ENCODE data around the gene GPATCH8. TPM values are rescaled to one million over a fixed set of nuclear protein-coding genes. Genes with fewer than 3 reads are reported as not detected.
A peak's percentile ranks its signal among the peaks of the same experiment; 100 is the strongest.

Gene GPATCH8
- total RNA-seq, 1 experiment from 2014 or later: 51.5 TPM

- no peak overlapping the region for H3K23ac ChIP-seq (ENCODE audit: insufficient read length, low read depth, low read length)
- H3T11ph ChIP-seq (ENCODE audit: low read length): no peak overlapping the region
- no peak overlapping the region for H2BK12ac ChIP-seq (ENCODE audit: insufficient read length, low read depth, low read length)
- no peaks in the 10 kb centered on the region for H3K23me2 ChIP-seq (ENCODE audit: insufficient read length, low read depth, low read length, poor library complexity, severe bottlenecking)
- H4K8ac ChIP-seq (replicated peaks; ENCODE audit: insufficient read length, low read depth, low read length): no peak overlapping the region
- H2AFZ ChIP-seq (ENCODE audit: low read length): no peak overlapping the region
- H4K5ac ChIP-seq (ENCODE audit: insufficient read length, low read depth, low read length): no peak overlapping the region
- no peaks in the 10 kb centered on the region for H3K27me3 Mint-ChIP-seq (ENCODE audit: low read depth)
- no peak overlapping the region for H2AK5ac ChIP-seq (ENCODE audit: insufficient read length, low read length)
- no peaks in the 10 kb centered on the region; the same call in 1 of the 2 replicates for H3K79me2 ChIP-seq (ENCODE audit: insufficient read depth, low read length)
- DNase-seq: no peak
- no peak overlapping the region for H2BK5ac ChIP-seq (ENCODE audit: insufficient read length, low read length)
- no peak overlapping the region for H3K4ac ChIP-seq (ENCODE audit: low read depth, low read length)
- H3K18ac ChIP-seq (ENCODE audit: insufficient read length, low read depth, low read length): no peak overlapping the region
- H2BK15ac ChIP-seq (ENCODE audit: low read depth, low read length): no peak overlapping the region
- no CpG with 5 or more reads among the region's 2 CpGs for WGBS (ENCODE audit: extremely low coverage, insufficient read length, low lambda C conversion rate)
- H2BK120ac ChIP-seq (ENCODE audit: low read depth, low read length, poor library complexity, severe bottlenecking): no peak overlapping the region
- H3K4me2 ChIP-seq (ENCODE audit: insufficient read depth, insufficient read length, low read length): no peak overlapping the region
- H3K4me3 Mint-ChIP-seq: no peak overlapping the region
- peaks cover 11 to 12% of the 10 kb centered on the region in 2 experiments for H3K4me1 Mint-ChIP-seq
- no peaks in the 10 kb centered on the region for H3K9me3 Mint-ChIP-seq
- peak overlapping the region in 2 of 3 experiments; percentile 6 to 7; a peak in 4 of 7 replicates for H3K27ac Mint-ChIP-seq
- no peak for TF ChIP-seq CTCF (conservative IDR thresholded peaks at IDR 0.05)
- H3K9me3 ChIP-seq (ENCODE audit: control insufficient read depth, low read depth, low read length): no peaks in the 10 kb centered on the region
- no peak overlapping the region for H3K56ac ChIP-seq (ENCODE audit: insufficient read length, low read depth, low read length)
- no peak overlapping the region for H3K9ac ChIP-seq (ENCODE audit: extremely low read depth, insufficient read length, low read length)
- H3K27ac ChIP-seq (ENCODE audit: insufficient read length, low read depth, low read length): no peak overlapping the region
- H3K14ac ChIP-seq (ENCODE audit: insufficient read depth, low read length): no peak overlapping the region
- H4K20me1 ChIP-seq (ENCODE audit: control insufficient read depth, insufficient read depth, insufficient read length): no peaks in the 10 kb centered on the region
- H3K4me1 ChIP-seq (ENCODE audit: insufficient read depth, low read length): no peaks in the 10 kb centered on the region
- H2BK20ac ChIP-seq (ENCODE audit: low read depth, low read length, poor library complexity, severe bottlenecking): no peak overlapping the region
- no peaks in the 10 kb centered on the region for H3K27me3 ChIP-seq (ENCODE audit: insufficient read depth, low read length)
- peaks cover 8 to 16% (median 13%) of the 10 kb centered on the region in 3 experiments; a peak in 6 of 7 replicates for H3K36me3 Mint-ChIP-seq (ENCODE audit: insufficient read depth in 1 of 3, low read depth in 3 of 3)
- no peak overlapping the region for H4K91ac ChIP-seq (ENCODE audit: insufficient read length, low read depth, low read length)
- peaks cover 8% of the 10 kb centered on the region for H3K79me1 ChIP-seq (ENCODE audit: insufficient read depth, low read depth, low read length, poor library complexity, severe bottlenecking)
These were observed 64.6 kb downstream of the GPATCH8 start for GRCh38 chr17:44438636-44439035.
